MG63 (cell line): ENCODE data around the gene MMP24. TPM values are rescaled to one million over a fixed set of nuclear protein-coding genes. Genes with fewer than 3 reads are reported as not detected.
"Not testable (repeated sequence)": the region's sequence is repeated elsewhere in the genome, so short reads cannot be mapped to it uniquely, and the experiment has no call there.

Experiments
- DNase-seq: peaks from one replicate; pipeline ENCODE4 v3.0.0-alpha.2; 2020
- H3K27me3 ChIP-seq: fragments of 250-450 bp; sonication (Bioruptor Pico); 2 replicates; pipeline ENCODE4 v1.5.1; 2020; ENCODE audit warnings: mild to moderate bottlenecking, moderate library complexity
- H3K36me3 ChIP-seq: fragments of 250-450 bp; sonication (Bioruptor Pico); 2 replicates; pipeline ENCODE4 v1.5.1; 2020; ENCODE audit warnings: mild to moderate bottlenecking, moderate library complexity
- H3K4me3 ChIP-seq: fragments of 250-450 bp; sonication (Bioruptor Pico); 2 replicates; pipeline ENCODE4 v1.5.1; 2020; ENCODE audit warnings: mild to moderate bottlenecking, moderate library complexity
- H3K9me3 ChIP-seq: fragments of 250-450 bp; sonication (Bioruptor Pico); 2 replicates; pipeline ENCODE4 v1.5.1; 2020; ENCODE audit warnings: mild to moderate bottlenecking, moderate library complexity
- total RNA-seq: library from RNA; depleted of rRNA; stranded (reverse); fragments of >200 nt; shearing (Covaris generic); gene quantifications from 2 replicates; pipeline ENCODE4 v1.2.3, GENCODE V29; 2014; ENCODE audit warnings: low replicate concordance

The MMP24 gene
- total RNA-seq, 1 experiment from 2014 or later: 52.3 TPM

- H3K36me3 ChIP-seq: no peaks in the 10 kb centered on the region
- no peaks in the 10 kb centered on the region for H3K27me3 ChIP-seq
- no peak overlapping the region for H3K4me3 ChIP-seq
- DNase-seq: no peak
- no peaks in the 10 kb centered on the region for H3K9me3 ChIP-seq
These were observed 16.8 kb downstream of the MMP24 start for GRCh38 chr20:35243317-35243716.

DNA sequence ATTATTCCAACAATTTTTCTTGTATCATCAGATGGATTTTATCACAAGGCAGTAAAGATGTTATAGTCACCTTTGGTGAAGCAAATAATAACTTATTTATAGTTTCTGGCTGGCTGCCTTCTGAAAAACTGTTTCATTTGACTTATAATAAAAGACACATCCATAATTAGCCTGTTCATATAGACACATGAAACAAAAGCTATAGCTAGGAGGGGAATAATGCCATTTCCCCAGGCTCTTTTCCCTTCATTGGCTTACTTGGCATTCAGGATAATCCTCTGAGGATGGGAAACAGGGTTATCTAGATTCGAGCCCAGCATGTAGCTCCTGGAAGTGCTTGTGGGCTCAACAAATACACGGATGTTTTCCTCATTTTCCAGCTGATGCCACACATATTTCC, 17.5 kb downstream of the MMP24 start:
- Histone ChIP-seq H3K36me3 (no peaks in the 10 kb centered on the region), H3K4me3 (no peak overlapping the region), H3K9me3 (no peaks in the 10 kb centered on the region), H3K27me3 (no peaks in the 10 kb centered on the region)
- no peak for DNase-seq

DNA sequence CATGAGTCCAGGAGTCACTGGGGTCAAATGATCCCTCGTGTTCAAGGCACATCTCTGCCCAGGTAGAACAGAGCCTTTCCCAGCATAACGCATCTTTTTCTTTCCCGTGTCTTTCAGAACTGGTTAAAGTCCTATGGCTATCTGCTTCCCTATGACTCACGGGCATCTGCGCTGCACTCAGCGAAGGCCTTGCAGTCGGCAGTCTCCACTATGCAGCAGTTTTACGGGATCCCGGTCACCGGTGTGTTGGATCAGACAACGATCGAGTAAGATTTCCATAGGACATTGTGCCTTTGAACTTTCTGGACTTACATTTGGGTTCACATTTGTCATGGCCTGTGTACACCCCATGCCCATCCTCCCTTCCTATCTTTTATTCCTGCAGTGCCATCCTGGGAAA, 20.2 kb downstream of the MMP24 start:
- Histone ChIP-seq H3K27me3 (no peaks in the 10 kb centered on the region), H3K9me3 (no peaks in the 10 kb centered on the region), H3K4me3 (no peak overlapping the region), H3K36me3 (no peaks in the 10 kb centered on the region)
- no peak for DNase-seq

- Histone ChIP-seq H3K36me3 (no peaks in the 10 kb centered on the region), H3K27me3 (no peaks in the 10 kb centered on the region), H3K9me3 (no peaks in the 10 kb centered on the region), H3K4me3 (no peak overlapping the region)
- DNase-seq: no peak
These were observed 22.4 kb downstream of the MMP24 start for GRCh38 chr20:35248641-35249475.

DNA sequence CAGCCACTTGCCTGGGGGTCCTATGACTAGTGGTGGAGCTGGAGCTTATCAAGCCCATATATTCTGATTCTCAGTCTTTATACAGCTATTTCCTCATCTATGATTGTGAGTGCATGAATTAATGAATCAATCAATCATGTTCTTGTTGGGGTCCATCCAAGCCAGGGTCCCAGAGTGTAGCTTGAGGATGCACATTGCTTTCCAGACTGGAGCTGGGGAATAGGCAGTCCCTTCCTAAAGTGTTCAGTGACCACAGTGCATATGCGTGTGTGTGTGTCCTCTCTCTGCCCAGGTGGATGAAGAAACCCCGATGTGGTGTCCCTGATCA, 25.1 kb downstream of the MMP24 start:
- Histone ChIP-seq H3K4me3 (no peak overlapping the region), H3K36me3 (peaks cover 6% of the 10 kb centered on the region; the same call in 1 of the 2 replicates), H3K27me3 (no peaks in the 10 kb centered on the region), H3K9me3 (no peaks in the 10 kb centered on the region)
- DNase-seq: no peak

- DNase-seq: no peak
- Histone ChIP-seq H3K4me3 (no peak overlapping the region), H3K27me3 (no peaks in the 10 kb centered on the region), H3K9me3 (no peaks in the 10 kb centered on the region), H3K36me3 (peaks cover 6% of the 10 kb centered on the region; the same call in 1 of the 2 replicates)
These were observed 25.6 kb downstream of the MMP24 start for GRCh38 chr20:35252037-35252461.

DNA sequence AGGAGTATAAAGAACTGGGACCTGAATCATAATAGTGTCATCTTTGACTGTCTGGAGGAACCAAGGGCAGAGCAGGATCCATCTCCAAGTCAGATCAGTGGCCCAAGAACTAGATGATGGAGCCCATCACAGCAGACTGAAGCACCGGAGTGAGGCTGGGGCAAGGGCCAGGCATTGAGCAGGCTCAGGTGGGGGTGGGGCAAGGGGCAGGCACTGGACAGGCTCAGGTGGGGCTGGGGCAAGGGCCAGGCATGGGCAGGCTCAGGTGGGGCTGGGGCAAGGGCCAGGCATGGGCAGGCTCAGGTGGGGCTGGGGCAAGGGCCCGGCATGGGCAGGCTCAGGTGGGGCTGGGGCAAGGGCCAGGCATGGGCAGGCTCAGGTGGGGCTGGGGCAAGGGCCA, 26.1 kb downstream of the MMP24 start:
- H3K36me3 ChIP-seq, H3K27me3 ChIP-seq, H3K9me3 ChIP-seq, DNase-seq, H3K4me3 ChIP-seq: not testable (repeated sequence)

GRCh38 chr20:35253010-35253409, 26.5 kb downstream of the MMP24 start:
- Histone ChIP-seq H3K4me3 (no peak overlapping the region), H3K9me3 (no peaks in the 10 kb centered on the region), H3K36me3 (peaks cover 6% of the 10 kb centered on the region; the same call in 1 of the 2 replicates), H3K27me3 (no peaks in the 10 kb centered on the region)
- DNase-seq: no peak

DNA sequence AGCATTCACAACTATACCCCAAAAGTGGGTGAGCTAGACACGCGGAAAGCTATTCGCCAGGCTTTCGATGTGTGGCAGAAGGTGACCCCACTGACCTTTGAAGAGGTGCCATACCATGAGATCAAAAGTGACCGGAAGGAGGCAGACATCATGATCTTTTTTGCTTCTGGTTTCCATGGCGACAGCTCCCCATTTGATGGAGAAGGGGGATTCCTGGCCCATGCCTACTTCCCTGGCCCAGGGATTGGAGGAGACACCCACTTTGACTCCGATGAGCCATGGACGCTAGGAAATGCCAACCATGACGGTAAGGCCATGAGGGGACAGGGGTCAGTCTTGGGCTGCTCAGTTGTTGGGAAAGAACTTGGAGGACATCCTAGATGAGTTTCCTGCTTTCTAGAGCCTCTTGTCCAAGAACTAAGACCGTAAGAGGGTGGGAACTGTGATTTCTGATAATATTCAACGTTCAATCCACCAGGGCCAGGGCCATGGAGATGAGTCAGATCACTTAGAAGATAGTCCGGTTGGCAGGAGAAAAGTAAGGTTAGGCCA, 28.0 kb downstream of the MMP24 start:
- H3K9me3 ChIP-seq: no peaks in the 10 kb centered on the region
- H3K27me3 ChIP-seq: no peaks in the 10 kb centered on the region
- peaks cover 6% of the 10 kb centered on the region; the same call in 1 of the 2 replicates for H3K36me3 ChIP-seq
- peak; percentile 56 for DNase-seq
- H3K4me3 ChIP-seq: no peak overlapping the region

GRCh38 chr20:35257175-35257909, 30.9 kb downstream of the MMP24 start:
- H3K27me3 ChIP-seq: no peaks in the 10 kb centered on the region
- no peaks in the 10 kb centered on the region for H3K9me3 ChIP-seq
- DNase-seq: peak; percentile 49
- H3K4me3 ChIP-seq: no peak overlapping the region
- peaks cover 6% of the 10 kb centered on the region; the same call in 1 of the 2 replicates for H3K36me3 ChIP-seq

GRCh38 chr20:35260426-35260825, 33.9 kb downstream of the MMP24 start:
- Histone ChIP-seq H3K4me3 (no peak overlapping the region), H3K36me3 (peaks cover 4% of the 10 kb centered on the region; the same call in 1 of the 2 replicates), H3K9me3 (no peaks in the 10 kb centered on the region), H3K27me3 (no peaks in the 10 kb centered on the region)
- DNase-seq: peak; percentile 88

GRCh38 chr20:35262321-35262720, 35.8 kb downstream of the MMP24 start:
- not testable (repeated sequence) for H3K4me3 ChIP-seq, DNase-seq, H3K36me3 ChIP-seq, H3K27me3 ChIP-seq, H3K9me3 ChIP-seq

GRCh38 chr20:35262731-35263531, 36.4 kb downstream of the MMP24 start:
- H3K9me3 ChIP-seq, H3K27me3 ChIP-seq, H3K36me3 ChIP-seq, H3K4me3 ChIP-seq: not testable (repeated sequence)
- DNase-seq: peak; percentile 95

GRCh38 chr20:35263532-35264341, 37.2 kb downstream of the MMP24 start:
- DNase-seq: peak; percentile 33
- H3K9me3 ChIP-seq: no peaks in the 10 kb centered on the region
- H3K36me3 ChIP-seq: no peaks in the 10 kb centered on the region; the same call in none of the 2 replicates
- no peak overlapping the region for H3K4me3 ChIP-seq
- H3K27me3 ChIP-seq: no peaks in the 10 kb centered on the region

GRCh38 chr20:35264755-35265154, 38.3 kb downstream of the MMP24 start:
- H3K36me3 ChIP-seq: peaks cover 3% of the 10 kb centered on the region
- H3K27me3 ChIP-seq: no peaks in the 10 kb centered on the region
- H3K9me3 ChIP-seq: no peaks in the 10 kb centered on the region
- no peak overlapping the region for H3K4me3 ChIP-seq
- peak; percentile 52 for DNase-seq

DNA sequence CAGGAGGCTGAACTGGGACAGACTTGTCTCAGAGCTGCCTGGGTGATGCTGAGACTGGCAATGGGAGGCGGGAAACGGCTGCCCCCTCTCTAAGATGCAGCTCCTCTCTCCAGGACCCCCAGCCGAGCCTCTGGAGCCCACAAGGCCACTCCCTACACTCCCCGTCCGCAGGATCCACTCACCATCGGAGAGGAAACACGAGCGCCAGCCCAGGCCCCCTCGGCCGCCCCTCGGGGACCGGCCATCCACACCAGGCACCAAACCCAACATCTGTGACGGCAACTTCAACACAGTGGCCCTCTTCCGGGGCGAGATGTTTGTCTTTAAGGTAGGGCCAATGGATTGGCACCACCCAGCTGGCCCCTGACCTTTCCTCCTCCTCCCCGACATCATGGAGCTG, 40.6 kb downstream of the MMP24 start:
- Histone ChIP-seq H3K4me3 (no peak overlapping the region), H3K27me3 (no peaks in the 10 kb centered on the region), H3K9me3 (no peaks in the 10 kb centered on the region), H3K36me3 (peaks cover 10% of the 10 kb centered on the region)
- DNase-seq: no peak
